DOHH2 (cell line): ENCODE measurements around the gene IL7R.

ENCODE experiments used
- H3F3A ChIP-seq: fragments of 200-600 bp; sonication (generic), shearing (Covaris generic); 2 replicates; pipeline ENCODE4 v1.6.0; 2016; ENCODE audit warnings: antibody characterized with exemption, mild to moderate bottlenecking; ENCODE audit not compliant: control insufficient read depth, insufficient read depth
- H3K27ac ChIP-seq: fragments of 200-600 bp; sonication (generic); 2 replicates; pipeline ENCODE4 v1.5.1; 2014; ENCODE audit warnings: low read depth, mild to moderate bottlenecking, low read length, moderate library complexity
- H3K27me3 ChIP-seq: fragments of 200-600 bp; sonication (generic); 2 replicates; pipeline ENCODE4 v1.6.1; 2014; ENCODE audit warnings: mild to moderate bottlenecking, low read length, mixed read lengths; ENCODE audit not compliant: control insufficient read depth
- H3K36me3 ChIP-seq: fragments of 200-600 bp; sonication (generic); 2 replicates; pipeline ENCODE4 v1.6.1; 2014; ENCODE audit warnings: mild to moderate bottlenecking, low read length, moderate library complexity, mixed read lengths; ENCODE audit not compliant: control insufficient read depth
- H3K4me1 ChIP-seq: fragments of 200-600 bp; sonication (generic); 2 replicates; pipeline ENCODE4 v1.6.1; 2014; ENCODE audit warnings: mild to moderate bottlenecking, low read length, mixed read lengths; ENCODE audit not compliant: control insufficient read depth
- H3K4me2 ChIP-seq: fragments of 200-600 bp; sonication (generic); 2 replicates; pipeline ENCODE4 v1.6.0; 2014; ENCODE audit warnings: mild to moderate bottlenecking, low read length, moderate library complexity
- H3K4me3 ChIP-seq: fragments of 200-600 bp; sonication (generic); 2 replicates; pipeline ENCODE4 v1.5.1; 2014; ENCODE audit warnings: mild to moderate bottlenecking, low read length, mixed read lengths
- H3K79me2 ChIP-seq: fragments of 200-600 bp; sonication (generic); 2 replicates; pipeline ENCODE4 v1.6.1; 2014; ENCODE audit warnings: mild to moderate bottlenecking, low read length, mixed read lengths; ENCODE audit not compliant: control insufficient read depth
- H3K9me2 ChIP-seq: fragments of 200-600 bp; sonication (generic); replicated peaks from 2 replicates; pipeline ENCODE4 v1.6.1; 2014; ENCODE audit warnings: mild to moderate bottlenecking, low read length, mixed read lengths; ENCODE audit not compliant: control insufficient read depth
- H3K9me3 ChIP-seq: fragments of 200-600 bp; sonication (generic); 2 replicates; pipeline ENCODE4 v1.6.1; 2014; ENCODE audit warnings: antibody characterized with exemption, low read length, mixed read lengths; ENCODE audit not compliant: control insufficient read depth, insufficient read depth
- H4K20me1 ChIP-seq: fragments of 200-600 bp; sonication (generic); 2 replicates; pipeline ENCODE4 v1.6.0; 2014; ENCODE audit warnings: low read depth, mild to moderate bottlenecking, antibody characterized with exemption, low read length, moderate library complexity; ENCODE audit not compliant: control insufficient read depth, insufficient read depth
- CTCF ChIP-seq: fragments of 200-600 bp; sonication (generic); IDR thresholded peaks from one replicate; pipeline ENCODE4 v1.5.1; 2014; ENCODE audit warnings: antibody characterized with exemption, mild to moderate bottlenecking, low read depth, low read length; ENCODE audit not compliant: poor library complexity, severe bottlenecking
- EZH2phosphoT487 ChIP-seq: fragments of 200-600 bp; sonication (generic); IDR thresholded peaks from 2 replicates; pipeline ENCODE4 v1.6.1; 2017; ENCODE audit warnings: borderline replicate concordance, mild to moderate bottlenecking, antibody characterized with exemption, low read length, moderate library complexity, mixed read lengths

Gene IL7R

GRCh38 chr5:35920890-35921289 is 64.2 kb downstream of the IL7R start:
- H3K9me2 ChIP-seq, result no peaks in the 10 kb centered on the region
- no peaks in the 10 kb centered on the region for H3K36me3 ChIP-seq
- H3K4me3 ChIP-seq, result no peak overlapping the region
- H3F3A ChIP-seq, result no peaks in the 10 kb centered on the region
- H3K4me2 ChIP-seq, result no peak overlapping the region
- peaks cover 7% of the 10 kb centered on the region; the same call in 1 of the 2 replicates for H3K9me3 ChIP-seq
- no peak for TF ChIP-seq CTCF
- TF ChIP-seq EZH2phosphoT487, result no peak
- H4K20me1 ChIP-seq, result no peaks in the 10 kb centered on the region
- no peaks in the 10 kb centered on the region for H3K27me3 ChIP-seq
- H3K4me1 ChIP-seq, result peaks cover 43% of the 10 kb centered on the region
- H3K27ac ChIP-seq, result no peak overlapping the region
- no peaks in the 10 kb centered on the region for H3K79me2 ChIP-seq

- no peaks in the 10 kb centered on the region for H3K79me2 ChIP-seq
These were observed 65.2 kb downstream of the IL7R start for GRCh38 chr5:35921930-35922329.

GRCh38 chr5:35922468-35922867 is 65.8 kb downstream of the IL7R start:
- H3K4me1 ChIP-seq, result peaks cover 47% of the 10 kb centered on the region
- no peaks in the 10 kb centered on the region for H3K79me2 ChIP-seq
- H3K36me3 ChIP-seq, result no peaks in the 10 kb centered on the region
- no peaks in the 10 kb centered on the region for H3K9me2 ChIP-seq
- peaks cover 7% of the 10 kb centered on the region; the same call in 1 of the 2 replicates for H3K9me3 ChIP-seq
- no peak overlapping the region for H3K27ac ChIP-seq
- no peak for TF ChIP-seq CTCF
- TF ChIP-seq EZH2phosphoT487, result no peak
- no peaks in the 10 kb centered on the region for H4K20me1 ChIP-seq
- no peak overlapping the region for H3K4me3 ChIP-seq
- H3K27me3 ChIP-seq, result no peaks in the 10 kb centered on the region
- H3K4me2 ChIP-seq, result no peak overlapping the region
- no peaks in the 10 kb centered on the region for H3F3A ChIP-seq

More at GRCh38 chr5:35921930-35922329, 65.2 kb downstream of the IL7R start:
- Histone ChIP-seq H3K4me2 (no peak overlapping the region), H3K27me3 (no peaks in the 10 kb centered on the region), H4K20me1 (no peaks in the 10 kb centered on the region), H3K9me2 (no peaks in the 10 kb centered on the region), H3K36me3 (no peaks in the 10 kb centered on the region), H3F3A (no peaks in the 10 kb centered on the region), H3K27ac (no peak overlapping the region), H3K9me3 (peaks cover 7% of the 10 kb centered on the region; the same call in 1 of the 2 replicates), H3K4me3 (no peak overlapping the region), H3K4me1 (peaks cover 47% of the 10 kb centered on the region)
- TF ChIP-seq CTCF (no peak), EZH2phosphoT487 (no peak)
